Peyer's patch (tissue), 4 donors: ENCODE measurements around the gene LRRC3C. TPM values are rescaled to one million over a fixed set of nuclear protein-coding genes. Genes with fewer than 3 reads are reported as not detected.

Source experiments
- DNase-seq, 3 donors: peaks; one replicate each; pipeline ENCODE4 v3.0.0-alpha.2; 2017 to 2019
- H3K27ac ChIP-seq, 4 donors: fragments of 200-600 bp; sonication (generic); one replicate each; pipeline ENCODE4 v1.5.1; 2016 to 2019
- H3K27me3 ChIP-seq, 2 donors: fragments of 200-600 bp; sonication (generic); one replicate each; pipeline ENCODE4 v1.5.1; 2019
- H3K36me3 ChIP-seq, 3 donors: fragments of 200-600 bp; sonication (generic); one replicate each; pipeline ENCODE4 v1.5.1; 2016 to 2019
- H3K4me1 ChIP-seq, 4 donors: fragments of 200-600 bp; sonication (generic); one replicate each; pipeline ENCODE4 v1.5.1; 2016 to 2019
- H3K4me3 ChIP-seq, 4 donors: fragments of 200-600 bp; sonication (generic); 1 replicate in 3 of 4; 2 replicates in 1 of 4; pipeline ENCODE4 v1.5.1; 2016 to 2019; ENCODE audit warnings: mild to moderate bottlenecking in 1 of 4
- H3K9me3 ChIP-seq, 4 donors: fragments of 200-600 bp; sonication (generic); one replicate each; pipeline ENCODE4 v1.5.1; 2016 to 2019; ENCODE audit warnings: mild to moderate bottlenecking in 1 of 4
- POLR2A ChIP-seq, 2 donors: fragments of 450-650 bp; IDR thresholded peaks; one replicate each; pipeline ENCODE4 v1.5.1; 2017; ENCODE audit warnings: antibody characterized with exemption in 2 of 2, mild to moderate bottlenecking in 2 of 2, moderate library complexity in 2 of 2
- total RNA-seq, 4 donors: library from RNA; depleted of rRNA; stranded (reverse); fragments of >200 nt; gene quantifications; one replicate each; pipeline ENCODE4 v1.1.0, GENCODE V29; 2016
- TF ChIP-seq, protein P1 (sequence below), 6 experiments: fragments of 450-650 bp in 4 of 6; fragments of 200-600 bp in 2 of 6; sonication (generic) in 1 of 6; IDR thresholded peaks; one replicate each; pipeline ENCODE4 v1.5.1; 2017 to 2019; ENCODE audit warnings: antibody characterized with exemption in 6 of 6, mild to moderate bottlenecking in 3 of 6, moderate library complexity in 1 of 6

LRRC3C gene
- total RNA-seq, 4 donors from 2014 or later: not detected

DNA sequence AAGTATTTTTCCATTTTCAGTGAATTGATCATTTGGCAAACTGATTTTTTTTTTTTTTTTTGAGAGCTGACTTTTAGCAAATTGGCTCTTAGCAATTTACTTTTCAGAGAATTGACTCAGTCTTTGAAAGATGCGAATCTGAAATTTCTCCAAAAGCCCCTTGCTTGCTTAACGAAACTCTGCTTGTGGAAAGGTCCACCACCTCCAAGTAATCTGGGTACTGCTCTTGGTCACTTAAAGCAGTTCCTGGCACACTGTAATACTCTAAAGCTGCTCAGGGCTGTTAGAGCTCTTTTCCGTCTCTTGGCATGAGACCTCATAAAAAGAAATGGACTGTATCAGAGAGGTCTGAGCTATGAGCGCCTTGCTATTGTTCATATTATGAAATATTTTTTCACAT, 12.0 kb upstream of the LRRC3C start:
- peaks cover 0 to 28% (median 0%) of the 10 kb centered on the region in 3 donors for H3K36me3 ChIP-seq
- TF ChIP-seq POLR2A (IDR thresholded peaks at IDR 0.05): no peak
- TF ChIP-seq, protein P1, sequence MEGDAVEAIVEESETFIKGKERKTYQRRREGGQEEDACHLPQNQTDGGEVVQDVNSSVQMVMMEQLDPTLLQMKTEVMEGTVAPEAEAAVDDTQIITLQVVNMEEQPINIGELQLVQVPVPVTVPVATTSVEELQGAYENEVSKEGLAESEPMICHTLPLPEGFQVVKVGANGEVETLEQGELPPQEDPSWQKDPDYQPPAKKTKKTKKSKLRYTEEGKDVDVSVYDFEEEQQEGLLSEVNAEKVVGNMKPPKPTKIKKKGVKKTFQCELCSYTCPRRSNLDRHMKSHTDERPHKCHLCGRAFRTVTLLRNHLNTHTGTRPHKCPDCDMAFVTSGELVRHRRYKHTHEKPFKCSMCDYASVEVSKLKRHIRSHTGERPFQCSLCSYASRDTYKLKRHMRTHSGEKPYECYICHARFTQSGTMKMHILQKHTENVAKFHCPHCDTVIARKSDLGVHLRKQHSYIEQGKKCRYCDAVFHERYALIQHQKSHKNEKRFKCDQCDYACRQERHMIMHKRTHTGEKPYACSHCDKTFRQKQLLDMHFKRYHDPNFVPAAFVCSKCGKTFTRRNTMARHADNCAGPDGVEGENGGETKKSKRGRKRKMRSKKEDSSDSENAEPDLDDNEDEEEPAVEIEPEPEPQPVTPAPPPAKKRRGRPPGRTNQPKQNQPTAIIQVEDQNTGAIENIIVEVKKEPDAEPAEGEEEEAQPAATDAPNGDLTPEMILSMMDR (IDR thresholded peaks at IDR 0.05): no peak
- no peaks in the 10 kb centered on the region for H3K27me3 ChIP-seq
- no peaks in the 10 kb centered on the region for H3K9me3 ChIP-seq
- peaks cover 0 to 15% (median 0%) of the 10 kb centered on the region in 4 donors for H3K4me1 ChIP-seq
- DNase-seq: no peak
- peak overlapping the region in 2 of 4 donors; percentile 15 to 89 for H3K27ac ChIP-seq
- peak overlapping the region in 1 of 4 donors; percentile 44 for H3K4me3 ChIP-seq

GRCh38 chr17:39916918-39917317, 10.6 kb upstream of the LRRC3C start:
- no peaks in the 10 kb centered on the region for H3K9me3 ChIP-seq
- H3K27me3 ChIP-seq: no peaks in the 10 kb centered on the region
- peak overlapping the region in 2 of 4 donors; percentile 44 to 49 for H3K4me3 ChIP-seq
- H3K27ac ChIP-seq: peak overlapping the region in 3 of 4 donors; percentile 41 to 89 (median 86)
- H3K4me1 ChIP-seq: peaks cover 0 to 25% (median 0%) of the 10 kb centered on the region in 4 donors
- TF ChIP-seq POLR2A (IDR thresholded peaks at IDR 0.05): no peak
- TF ChIP-seq, protein P1 (IDR thresholded peaks at IDR 0.05): peak in 1 of 6 experiments; percentile 17
- DNase-seq: peak in 1 of 3 donors; percentile 20
- peaks cover 0 to 36% (median 0%) of the 10 kb centered on the region in 3 donors for H3K36me3 ChIP-seq

DNA sequence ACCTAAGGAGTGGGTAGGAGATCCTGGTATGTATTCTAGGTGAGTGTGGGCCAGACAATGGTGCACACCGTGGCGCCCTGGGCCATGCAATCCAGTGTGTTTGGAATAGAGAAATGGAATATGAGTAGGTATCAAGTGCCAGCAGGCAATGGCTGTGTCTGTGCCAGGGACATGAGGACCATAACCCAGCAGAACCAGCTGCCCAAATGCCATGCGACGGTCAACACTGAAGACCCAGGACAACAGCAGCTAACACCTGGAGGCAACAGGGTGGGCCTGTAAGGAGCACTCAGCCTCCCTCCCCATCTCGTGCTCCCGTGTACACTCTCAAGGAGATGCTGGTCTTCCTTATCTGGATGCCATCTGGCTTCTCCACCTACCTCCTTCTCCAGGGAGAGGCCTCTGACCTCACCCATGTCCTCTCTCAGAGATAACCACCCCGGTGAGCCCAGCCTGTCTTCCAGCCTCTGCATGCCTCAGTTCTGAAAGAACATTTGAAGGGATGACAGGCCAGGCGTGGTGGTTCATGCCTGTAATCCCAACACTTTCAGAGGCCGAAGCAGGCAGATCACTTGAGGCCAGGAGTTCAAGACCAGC, 8.3 kb upstream of the LRRC3C start:
- Histone ChIP-seq H3K9me3 (no peaks in the 10 kb centered on the region), H3K4me3 (no peak overlapping the region), H3K27me3 (no peaks in the 10 kb centered on the region), H3K36me3 (peaks cover 0 to 38% (median 4%) of the 10 kb centered on the region in 3 donors), H3K27ac (peak overlapping the region in 3 of 4 donors; percentile 72 to 89 (median 86)), H3K4me1 (peaks cover 0 to 25% (median 0%) of the 10 kb centered on the region in 4 donors)
- peak in 2 of 3 donors; percentile 59 to 60 for DNase-seq
- TF ChIP-seq, protein P1 (IDR thresholded peaks at IDR 0.05): no peak
- peak in 1 of 2 donors; percentile 19 for TF ChIP-seq POLR2A (IDR thresholded peaks at IDR 0.05)

DNA sequence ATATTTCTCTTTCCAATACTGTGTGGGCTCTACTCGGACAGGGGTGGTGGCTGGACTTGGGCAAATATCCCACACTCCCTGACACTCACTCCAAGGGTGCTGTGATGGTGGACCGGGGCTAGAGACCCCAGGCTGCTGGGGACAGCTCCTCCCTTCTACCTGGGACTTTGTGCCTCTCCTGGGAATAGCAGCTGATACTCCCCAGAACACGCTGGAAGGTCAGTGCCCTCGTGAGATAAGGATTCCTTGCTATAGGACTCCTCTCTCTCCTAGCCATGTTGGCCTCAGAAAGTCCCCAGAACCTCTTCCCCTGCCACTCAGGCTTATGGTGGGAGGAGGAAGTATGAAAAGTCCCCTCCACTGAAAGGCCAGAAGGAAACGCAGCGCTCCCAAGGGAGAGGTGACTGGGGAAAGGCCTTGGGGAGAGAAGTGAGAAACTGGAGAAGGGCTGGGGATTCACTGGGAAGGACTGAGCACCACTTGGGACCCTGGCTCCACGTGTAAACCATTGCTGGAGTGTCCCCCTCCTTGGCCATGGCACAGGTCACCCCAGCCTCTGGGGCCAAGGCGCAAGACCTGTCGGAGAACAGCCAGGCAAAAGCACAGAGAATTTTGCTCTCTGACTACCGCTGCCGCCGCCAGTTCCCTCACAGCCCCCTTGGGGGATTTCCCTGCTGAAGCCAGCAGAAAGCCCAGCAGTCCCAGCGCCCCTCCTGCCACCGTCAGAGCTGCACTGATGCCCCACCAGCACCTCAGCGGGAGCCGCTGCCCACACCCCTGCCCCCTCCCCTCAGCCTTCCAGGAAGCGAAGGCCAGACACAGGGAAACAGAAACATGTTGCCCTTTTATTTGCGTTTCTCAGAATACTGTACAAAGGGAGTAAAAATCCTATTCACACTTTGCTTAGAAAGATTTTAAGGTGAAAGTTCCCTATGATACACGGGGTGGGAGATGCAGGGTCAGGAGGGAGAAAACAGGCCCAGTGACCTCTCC, 7.0 kb upstream of the LRRC3C start:
- H3K27me3 ChIP-seq: no peaks in the 10 kb centered on the region
- TF ChIP-seq, protein P1 (IDR thresholded peaks at IDR 0.05): no peak
- TF ChIP-seq POLR2A (IDR thresholded peaks at IDR 0.05): no peak
- H3K27ac ChIP-seq: peak overlapping the region; percentile 46 to 89 (median 70)
- peak in 2 of 3 donors; percentile 40 to 54 for DNase-seq
- H3K36me3 ChIP-seq: peaks cover 0 to 35% (median 4%) of the 10 kb centered on the region in 3 donors
- no peaks in the 10 kb centered on the region for H3K9me3 ChIP-seq
- no peak overlapping the region for H3K4me3 ChIP-seq
- H3K4me1 ChIP-seq: peaks cover 0 to 33% (median 6%) of the 10 kb centered on the region in 4 donors

DNA sequence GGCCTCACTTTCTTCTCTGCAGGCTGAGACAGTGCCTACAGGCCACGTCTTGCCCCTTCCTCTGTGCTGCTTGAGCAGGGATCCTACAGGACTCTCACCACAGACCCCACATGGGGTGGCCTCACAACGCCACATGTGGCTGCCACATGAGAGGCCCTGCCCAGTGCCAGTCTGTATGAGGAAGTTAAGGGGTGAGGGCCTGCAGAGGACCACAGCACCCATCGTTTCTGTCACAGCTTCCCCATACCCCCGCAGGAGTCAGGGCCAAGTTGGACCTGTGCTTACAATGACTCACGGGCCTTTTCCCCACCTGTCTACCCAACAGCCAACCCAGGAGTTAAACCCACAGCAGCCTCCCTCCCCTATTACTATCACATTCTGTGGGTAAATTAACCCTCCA, 6.2 kb upstream of the LRRC3C start:
- Histone ChIP-seq H3K4me1 (peaks cover 0 to 39% (median 12%) of the 10 kb centered on the region in 4 donors), H3K27ac (peak overlapping the region in 3 of 4 donors; percentile 46 to 84 (median 57)), H3K4me3 (no peak overlapping the region), H3K36me3 (peaks cover 0 to 35% (median 4%) of the 10 kb centered on the region in 3 donors), H3K9me3 (no peaks in the 10 kb centered on the region), H3K27me3 (no peaks in the 10 kb centered on the region)
- peak in 1 of 3 donors; percentile 42 for DNase-seq
- TF ChIP-seq POLR2A (IDR thresholded peaks at IDR 0.05): no peak
- TF ChIP-seq, protein P1 (IDR thresholded peaks at IDR 0.05): no peak
